HEK293 (cell line): ENCODE data around the gene GALNT6.

Source experiments
- CTCF ChIA-PET: fragments of 350-600 bp; formaldehyde crosslinking; extraction: SDS; loops from one replicate; lab custom pipeline; 2021; ENCODE audit warnings: antibody characterized with exemption; lab: Yijun Ruan, JAX
- POLR2A ChIA-PET: fragments of 300-600 bp; formaldehyde crosslinking; extraction: SDS; loops from one replicate; lab custom pipeline; 2020; ENCODE audit warnings: antibody characterized with exemption, inconsistent platforms; lab: Yijun Ruan, JAX
- H3K27ac ChIP-seq: fragments of 200-500 bp; sonication (Bioruptor generic); 2 replicates; pipeline ENCODE4 v1.5.1; 2014; ENCODE audit warnings: low read depth, low read length, control low read depth, inconsistent platforms; ENCODE audit errors: extremely low read depth
- H3K36me3 ChIP-seq, 2 experiments: fragments of 200-500 bp in 1 of 2; sonication (Bioruptor generic) in 1 of 2; 1 replicate in 1 of 2; 2 replicates in 1 of 2; pipeline ENCODE4 v1.5.1; 2014 to 2017; ENCODE audit warnings: inconsistent platforms in 2 of 2, low read length in 2 of 2; ENCODE audit not compliant: control insufficient read depth in 2 of 2, insufficient read depth in 1 of 2
- H3K4me1 ChIP-seq: fragments of 200-500 bp; sonication (Bioruptor generic); 2 replicates; pipeline ENCODE4 v1.5.1; 2014; ENCODE audit warnings: mild to moderate bottlenecking, low read length, inconsistent platforms; ENCODE audit not compliant: control insufficient read depth, insufficient read depth
- H3K4me3 ChIP-seq: 2 replicates; pipeline ENCODE4 v1.5.1; 2011; ENCODE audit warnings: low read depth, mild to moderate bottlenecking, control low read depth, low read length, moderate library complexity
- H3K9me3 ChIP-seq: fragments of 200-500 bp; sonication (Bioruptor generic); 2 replicates; pipeline ENCODE4 v1.5.1; 2014; ENCODE audit warnings: low read depth, low read length, inconsistent platforms; ENCODE audit not compliant: control insufficient read depth, insufficient read depth
- CTCF ChIP-seq: fragments of 450-650 bp; formaldehyde crosslinking; IDR thresholded peaks from 2 replicates; pipeline ENCODE4 v1.5.1; 2016; ENCODE audit warnings: missing biosample characterization, missing genetic modification characterization
- ELK4 ChIP-seq: IDR thresholded peaks from 2 replicates; pipeline ENCODE4 v1.6.1; 2011; ENCODE audit warnings: mild to moderate bottlenecking, low read depth, low read length, borderline replicate concordance
- GFI1B ChIP-seq: fragments of 450-650 bp; formaldehyde crosslinking; IDR thresholded peaks from 2 replicates; pipeline ENCODE4 v1.5.1; 2016; ENCODE audit warnings: missing biosample characterization, missing genetic modification characterization
- GLIS2 ChIP-seq: fragments of 450-650 bp; formaldehyde crosslinking; IDR thresholded peaks from 2 replicates; pipeline ENCODE4 v1.5.1; 2016; ENCODE audit warnings: missing biosample characterization, missing genetic modification characterization
- HOXA7 ChIP-seq: sonication (generic); formaldehyde crosslinking; IDR thresholded peaks from 2 replicates; pipeline ENCODE4 v1.8.1; 2022; ENCODE audit warnings: missing genetic modification reagents, borderline replicate concordance
- SP3 ChIP-seq: fragments of 450-650 bp; formaldehyde crosslinking; IDR thresholded peaks from 2 replicates; pipeline ENCODE4 v1.5.1; 2016; ENCODE audit warnings: missing biosample characterization, missing genetic modification characterization
- ZBTB26 ChIP-seq: fragments of 450-650 bp; formaldehyde crosslinking; optimal IDR thresholded peaks from 2 replicates; pipeline ENCODE3; 2016; ENCODE audit warnings: missing biosample characterization, mild to moderate bottlenecking, missing genetic modification characterization
- ZNF133 ChIP-seq: fragments of 450-650 bp; formaldehyde crosslinking; IDR thresholded peaks from 2 replicates; pipeline ENCODE4 v1.5.1; 2016; ENCODE audit warnings: missing biosample characterization, missing genetic modification characterization
- ZNF146 ChIP-seq: fragments of 450-650 bp; formaldehyde crosslinking; IDR thresholded peaks from 2 replicates; pipeline ENCODE4 v1.5.1; 2016; ENCODE audit warnings: missing biosample characterization, missing genetic modification characterization
- ZNF174 ChIP-seq: fragments of 450-650 bp; formaldehyde crosslinking; IDR thresholded peaks from 2 replicates; pipeline ENCODE4 v1.5.0; 2017; ENCODE audit warnings: missing biosample characterization, mild to moderate bottlenecking, missing genetic modification characterization
- ZNF202 ChIP-seq: fragments of 450-650 bp; formaldehyde crosslinking; IDR thresholded peaks from 2 replicates; pipeline ENCODE4 v1.5.1; 2016; ENCODE audit warnings: missing biosample characterization, missing genetic modification characterization, borderline replicate concordance
- ZNF266 ChIP-seq: fragments of 450-650 bp; formaldehyde crosslinking; IDR thresholded peaks from 2 replicates; pipeline ENCODE4 v1.5.1; 2016; ENCODE audit warnings: missing biosample characterization, missing genetic modification characterization, low read depth
- ZNF394 ChIP-seq: fragments of 450-650 bp; formaldehyde crosslinking; IDR thresholded peaks from 2 replicates; pipeline ENCODE4 v1.5.1; 2016; ENCODE audit warnings: missing biosample characterization, missing genetic modification characterization, mild to moderate bottlenecking, moderate library complexity, borderline replicate concordance
- ZNF513 ChIP-seq: fragments of 450-650 bp; IDR thresholded peaks from 2 replicates; pipeline ENCODE4 v1.5.1; 2018; ENCODE audit warnings: missing biosample characterization, missing genetic modification characterization
- ZNF521 ChIP-seq: fragments of 450-650 bp; formaldehyde crosslinking; IDR thresholded peaks from 2 replicates; pipeline ENCODE4 v1.5.1; 2017; ENCODE audit warnings: missing biosample characterization, mild to moderate bottlenecking, missing genetic modification characterization
- ZNF645 ChIP-seq: fragments of 450-650 bp; formaldehyde crosslinking; IDR thresholded peaks from 2 replicates; pipeline ENCODE4; 2016; ENCODE audit warnings: missing biosample characterization, missing genetic modification characterization
- ZNF670 ChIP-seq: fragments of 450-650 bp; formaldehyde crosslinking; IDR thresholded peaks from 2 replicates; pipeline ENCODE4 v1.5.1; 2016; ENCODE audit warnings: missing biosample characterization, missing genetic modification characterization, low read depth
- ZNF704 ChIP-seq: fragments of 450-650 bp; formaldehyde crosslinking; IDR thresholded peaks from 2 replicates; pipeline ENCODE4 v1.5.1; 2016; ENCODE audit warnings: missing biosample characterization, missing genetic modification characterization
- ZNF768 ChIP-seq: fragments of 450-650 bp; formaldehyde crosslinking; IDR thresholded peaks from 2 replicates; pipeline ENCODE4 v1.5.1; 2018; ENCODE audit warnings: missing biosample characterization, mild to moderate bottlenecking, missing genetic modification characterization

Gene GALNT6

GRCh38 chr12:51330186-51330585 lies 61.0 kb downstream of the GALNT6 start:
- no peak overlapping the region for H3K27ac ChIP-seq
- no peak overlapping the region for H3K4me3 ChIP-seq
- no peak for TF ChIP-seq ZNF521 (tag by site-specific recombination)
- no peak for TF ChIP-seq ZNF768
- no peak for TF ChIP-seq ZNF704
- TF ChIP-seq GLIS2: no peak
- TF ChIP-seq CTCF (tag by site-specific recombination): no peak
- TF ChIP-seq GFI1B (tag by site-specific recombination): no peak
- no peak for TF ChIP-seq ZBTB26 (tag by site-specific recombination)
- TF ChIP-seq ZNF146 (tag by site-specific recombination): no peak
- no peak for TF ChIP-seq ZNF174 (tag by site-specific recombination)
- TF ChIP-seq ZNF394 (tag by site-specific recombination): no peak
- TF ChIP-seq ZNF133: no peak
- no peak for TF ChIP-seq ZNF266
- no peak for TF ChIP-seq ZNF513
- TF ChIP-seq ZNF202 (tag by site-specific recombination): no peak
- TF ChIP-seq HOXA7 (CRISPR knock-in tag): no peak
- TF ChIP-seq ELK4: no peak
- CTCF ChIA-PET: interaction anchor here (0.6 to 2.3 kb wide), 2 partner anchors 11 to 341 kb away, joined by 3 to 14 read pairs; no protein-coding TSS in a partner anchor
- no peaks in the 10 kb centered on the region for H3K9me3 ChIP-seq
- POLR2A ChIA-PET: interaction anchor here (0.6 kb wide), 2 partner anchors 11 to 33 kb away, joined by 3 to 5 read pairs; no protein-coding TSS in a partner anchor
- no peaks in the 10 kb centered on the region for H3K36me3 ChIP-seq
- peaks cover 3% of the 10 kb centered on the region; the same call in 1 of the 2 replicates for H3K4me1 ChIP-seq

- Histone ChIP-seq H3K4me3 (no peak overlapping the region), H3K4me1 (peaks cover 3% of the 10 kb centered on the region; the same call in 1 of the 2 replicates), H3K27ac (no peak overlapping the region), H3K36me3 (no peaks in the 10 kb centered on the region), H3K9me3 (no peaks in the 10 kb centered on the region)
- ChIA-PET POLR2A (interaction anchor here (0.6 kb wide), 2 partner anchors 12 to 33 kb away, joined by 3 to 5 read pairs; no protein-coding TSS in a partner anchor), CTCF (interaction anchor here (0.6 to 2.3 kb wide), 2 partner anchors 11 to 340 kb away, joined by 3 to 14 read pairs; no protein-coding TSS in a partner anchor)
- TF ChIP-seq SP3 (tag by site-specific recombination) (no peak), ZNF670 (no peak), ZNF645 (tag by site-specific recombination) (no peak)
Observed at GRCh38 chr12:51329742-51330141, 61.5 kb downstream of the GALNT6 start.
